NK-92 (cell line): ENCODE data around the gene RAD51B.
"Not testable (repeated sequence)": the region's sequence is repeated elsewhere in the genome, so short reads cannot be mapped to it uniquely, and the experiment has no call there.

Source experiments
- DNase-seq: peaks from one replicate; lab custom pipeline; 2025; ENCODE audit not compliant: unreplicated experiment; lab: John Stamatoyannopoulos, UW

RAD51B gene

GRCh38 chr14:68199554-68200151 lies 380.1 kb downstream of the RAD51B start:
- DNase-seq = no peak

- DNase-seq = no peak
Measured at GRCh38 chr14:68203871-68204270, 384.3 kb downstream of the RAD51B start.

- DNase-seq = no peak
Measured at GRCh38 chr14:68208218-68208617, 388.6 kb downstream of the RAD51B start.

- no peak for DNase-seq
Measured at GRCh38 chr14:68208626-68209317, 389.2 kb downstream of the RAD51B start.

GRCh38 chr14:68210729-68211299 lies 391.2 kb downstream of the RAD51B start:
- DNase-seq = no peak

- no peak for DNase-seq
Measured at GRCh38 chr14:68211421-68211820, 391.8 kb downstream of the RAD51B start.

GRCh38 chr14:68211886-68212285 lies 392.3 kb downstream of the RAD51B start:
- no peak for DNase-seq

- no peak for DNase-seq
Measured at GRCh38 chr14:68212361-68212760, 392.8 kb downstream of the RAD51B start.

- no peak for DNase-seq
Measured at GRCh38 chr14:68214431-68214830, 394.9 kb downstream of the RAD51B start.

GRCh38 chr14:68215629-68216028 lies 396.1 kb downstream of the RAD51B start:
- DNase-seq = no peak

- no peak for DNase-seq
Measured at GRCh38 chr14:68216079-68216478, 396.5 kb downstream of the RAD51B start.

- no peak for DNase-seq
Measured at GRCh38 chr14:68216957-68217356, 397.4 kb downstream of the RAD51B start.

- DNase-seq = no peak
Measured at GRCh38 chr14:68217791-68218340, 398.3 kb downstream of the RAD51B start.

GRCh38 chr14:68219407-68219806 lies 399.8 kb downstream of the RAD51B start:
- no peak for DNase-seq

GRCh38 chr14:68221046-68221445 lies 401.5 kb downstream of the RAD51B start:
- DNase-seq = not testable (repeated sequence)

- no peak for DNase-seq
Measured at GRCh38 chr14:68222154-68222553, 402.6 kb downstream of the RAD51B start.

GRCh38 chr14:68222726-68223125 lies 403.1 kb downstream of the RAD51B start:
- no peak for DNase-seq

GRCh38 chr14:68223631-68224030 lies 404.1 kb downstream of the RAD51B start:
- DNase-seq = no peak

- no peak for DNase-seq
Measured at GRCh38 chr14:68225321-68225720, 405.7 kb downstream of the RAD51B start.

- DNase-seq = no peak
Measured at GRCh38 chr14:68226523-68226922, 406.9 kb downstream of the RAD51B start.

- DNase-seq = no peak
Measured at GRCh38 chr14:68228656-68229055, 409.1 kb downstream of the RAD51B start.

- no peak for DNase-seq
Measured at GRCh38 chr14:68229423-68230100, 410.0 kb downstream of the RAD51B start.
